Measurements from ENCODE around the gene RNASE2. TPM values are rescaled to one million over a fixed set of nuclear protein-coding genes. Genes with fewer than 3 reads are reported as not detected.
"Not testable (repeated sequence)": the region's sequence is repeated elsewhere in the genome, so short reads cannot be mapped to it uniquely, and the experiment has no call there.

RNASE2 gene
- not detected in 2 replicates for total RNA-seq

DNA sequence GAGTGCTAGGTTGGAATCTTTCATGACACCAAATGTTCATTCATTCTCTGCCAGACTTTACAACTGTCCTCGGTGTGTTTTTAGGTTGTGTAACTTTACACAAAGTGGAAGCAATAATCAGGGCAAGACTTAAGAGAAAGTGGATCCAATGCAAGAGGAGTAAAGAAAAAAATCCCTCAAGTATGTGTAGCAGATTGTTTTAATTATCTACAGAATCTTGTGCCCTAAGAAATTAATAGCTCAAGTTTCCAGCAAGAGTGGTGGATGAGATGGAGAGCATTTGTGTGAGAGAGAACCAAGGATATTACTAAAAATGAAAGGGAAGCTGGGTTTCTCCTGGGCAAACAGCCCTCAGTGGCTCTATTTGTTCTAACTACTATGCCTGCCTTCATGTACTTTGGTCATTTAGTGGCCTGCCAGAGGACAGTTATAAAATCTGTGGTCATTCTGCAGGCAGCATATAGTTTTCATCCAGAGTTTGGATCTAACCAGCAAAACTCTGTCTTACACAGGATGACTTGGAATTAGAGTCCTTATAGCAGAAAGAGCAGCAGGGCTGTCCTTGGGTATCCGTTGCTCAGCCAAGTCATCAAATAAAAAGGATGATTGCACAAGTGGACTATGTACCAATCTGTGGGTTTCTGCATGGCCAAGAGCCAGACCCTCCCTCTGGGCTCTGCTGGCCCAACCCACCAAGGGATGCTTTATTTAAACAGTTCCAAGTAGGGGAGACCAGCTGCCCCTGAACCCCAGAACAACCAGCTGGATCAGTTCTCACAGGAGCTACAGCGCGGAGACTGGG is at the start of gene RNASE2:
RNASE2 (plus strand) TSS at position 752 of the 802 bp plus-strand sequence. CDS start 285 bp downstream, outside the sequence.
- not testable (repeated sequence) for DNase-seq (ENCODE audit: extremely low read depth, low read depth, low spot score)

DNA sequence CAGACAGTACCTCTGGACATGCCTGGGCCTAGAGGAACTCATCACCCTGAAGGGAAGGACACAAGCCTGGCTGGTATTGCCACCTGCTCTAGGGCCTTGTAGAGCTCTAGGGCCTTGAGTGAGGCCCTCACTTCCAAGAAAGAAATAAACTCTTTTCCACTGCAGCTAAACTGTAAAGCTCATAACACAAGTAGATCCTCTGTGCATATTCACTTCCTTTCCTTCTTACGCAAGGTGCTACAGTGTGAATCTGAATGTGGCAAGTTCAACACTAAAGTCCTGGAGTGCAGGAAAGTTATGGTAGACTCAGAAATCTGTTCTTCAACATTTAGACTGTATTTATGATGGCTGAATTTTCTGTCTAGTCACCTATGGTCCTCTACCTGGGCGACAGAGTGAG is 49.6 kb upstream of the RNASE2 start:
- no peak for DNase-seq (ENCODE audit: extremely low read depth, low read depth, low spot score)

DNA sequence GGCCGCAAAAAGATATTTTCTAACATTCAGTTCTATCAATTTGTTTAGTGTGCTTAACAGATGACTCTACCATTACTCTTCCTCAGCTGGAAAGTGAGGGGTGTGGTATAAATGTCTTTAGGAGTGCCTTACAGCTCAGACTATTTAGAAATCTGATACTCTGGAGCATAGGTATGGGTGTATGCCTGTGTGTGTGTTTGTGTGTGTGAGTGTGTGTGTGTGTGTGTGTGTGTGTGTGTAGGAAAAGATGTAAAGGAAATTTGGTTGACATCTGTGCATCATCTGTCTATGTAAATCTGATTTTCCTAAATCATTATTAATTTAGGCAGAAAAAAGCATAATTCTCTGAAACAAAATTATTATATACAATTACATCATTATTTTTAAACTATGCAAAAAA is 48.1 kb upstream of the RNASE2 start:
- DNase-seq (ENCODE audit: extremely low read depth, low read depth, low spot score), result no peak

DNA sequence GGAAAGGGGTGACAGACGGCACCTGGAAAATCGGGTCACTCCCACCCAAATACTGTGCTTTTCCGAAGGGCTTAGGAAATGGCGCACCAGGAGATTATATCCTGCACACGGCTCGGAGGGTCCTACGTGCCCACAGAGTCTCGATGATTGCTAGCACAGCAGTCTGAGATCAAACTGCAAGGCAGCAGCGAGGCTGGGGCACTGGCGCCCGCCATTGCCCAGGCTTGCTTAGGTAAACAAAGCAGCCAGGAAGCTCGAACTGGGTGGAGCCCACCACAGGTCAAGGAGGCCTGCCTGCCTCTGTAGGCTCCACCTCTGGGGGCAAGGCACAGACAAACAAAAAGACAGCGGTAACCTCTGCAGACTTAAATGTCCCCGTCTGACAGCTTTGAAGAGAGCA is 44.5 kb upstream of the RNASE2 start:
- DNase-seq (ENCODE audit: extremely low read depth, low read depth, low spot score), result not testable (repeated sequence)

DNA sequence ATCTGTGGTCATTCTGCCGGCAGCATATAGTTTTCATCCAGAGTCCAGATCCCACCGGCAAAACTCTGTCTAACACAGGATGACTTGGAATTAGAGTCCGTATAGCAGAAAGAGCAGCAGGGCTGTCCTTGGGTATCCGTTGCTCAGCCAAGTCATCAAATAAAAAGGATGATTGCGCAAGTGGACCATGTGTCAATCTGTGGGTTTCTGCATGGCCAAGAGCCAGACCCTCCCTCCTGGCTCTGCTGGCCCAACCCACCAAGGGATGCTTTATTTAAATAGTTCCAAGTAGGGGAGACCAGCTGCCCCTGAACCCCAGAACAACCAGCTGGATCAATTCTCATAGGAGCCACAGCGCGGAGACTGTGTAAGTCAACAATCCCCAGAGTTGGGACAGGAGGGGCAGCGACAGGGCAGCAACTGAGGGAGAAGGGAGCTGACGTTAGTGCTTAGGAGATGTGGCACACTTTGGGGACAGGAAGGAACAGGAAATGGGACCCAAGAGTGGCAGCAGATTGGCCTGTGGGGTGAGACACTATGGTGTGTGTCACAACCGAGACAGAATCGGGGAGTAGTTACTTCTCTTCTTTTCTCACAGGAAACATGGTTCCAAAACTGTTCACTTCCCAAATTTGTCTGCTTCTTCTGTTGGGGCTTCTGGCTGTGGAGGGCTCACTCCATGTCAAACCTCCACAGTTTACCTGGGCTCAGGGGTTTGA is 36.1 kb upstream of the RNASE2 start:
- DNase-seq (ENCODE audit: extremely low read depth, low read depth, low spot score), result not testable (repeated sequence)

DNA sequence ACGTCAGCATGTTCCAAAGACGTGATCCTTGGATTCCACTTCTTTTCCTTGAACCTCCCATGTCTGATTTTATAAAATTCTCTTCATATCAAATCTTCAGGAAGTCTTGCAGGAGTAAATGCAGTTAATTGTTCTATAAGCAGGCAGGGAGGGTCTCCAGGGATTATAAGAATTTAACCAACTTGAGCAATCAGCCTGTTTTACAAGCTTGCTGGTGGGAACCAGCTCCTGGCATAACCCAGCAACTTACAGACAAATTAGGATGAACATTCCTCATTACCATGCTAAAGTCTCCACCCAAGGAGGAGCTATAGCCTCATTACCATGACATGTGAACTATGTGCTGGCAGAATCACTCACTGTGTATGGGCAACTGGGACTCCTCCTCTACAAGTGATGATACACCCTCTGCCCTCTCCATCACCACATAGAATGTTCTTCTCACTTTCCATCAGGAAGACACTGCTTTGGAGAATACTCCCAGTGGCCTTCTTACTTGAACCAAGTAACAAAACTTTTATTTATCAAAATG is 31.5 kb upstream of the RNASE2 start:
- DNase-seq (ENCODE audit: extremely low read depth, low read depth, low spot score), result not testable (repeated sequence)

DNA sequence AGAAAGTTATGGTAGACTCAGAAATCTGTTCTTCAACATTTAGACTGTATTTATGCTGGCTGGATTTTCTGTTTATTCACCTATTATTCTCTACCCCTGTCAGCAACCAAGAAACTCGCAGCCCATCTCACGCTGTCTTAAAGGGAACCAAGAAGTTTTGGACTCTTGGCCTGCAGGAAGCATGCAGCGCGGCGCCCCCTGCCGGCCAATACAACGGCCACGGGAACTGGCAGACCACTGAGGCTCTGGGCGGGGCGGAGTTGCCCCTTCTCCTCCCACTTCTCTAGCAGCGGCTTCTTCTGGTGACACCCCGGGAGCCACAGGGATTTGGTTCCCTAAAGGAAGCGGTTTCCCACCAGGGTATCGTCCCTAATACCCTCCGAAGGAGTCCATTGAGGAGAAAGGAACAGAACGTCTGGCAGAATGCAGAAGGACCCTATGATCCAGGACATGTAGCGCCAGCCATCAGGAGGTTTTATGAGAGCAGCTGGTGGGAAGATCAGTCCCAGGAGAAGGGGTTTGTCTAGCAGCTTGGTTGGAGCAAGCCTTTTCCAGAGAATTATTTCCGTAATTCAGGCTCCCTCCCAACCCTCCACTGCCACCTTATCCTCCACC is 21.0 kb upstream of the RNASE2 start:
- DNase-seq (ENCODE audit: extremely low read depth, low read depth, low spot score), result no peak

DNA sequence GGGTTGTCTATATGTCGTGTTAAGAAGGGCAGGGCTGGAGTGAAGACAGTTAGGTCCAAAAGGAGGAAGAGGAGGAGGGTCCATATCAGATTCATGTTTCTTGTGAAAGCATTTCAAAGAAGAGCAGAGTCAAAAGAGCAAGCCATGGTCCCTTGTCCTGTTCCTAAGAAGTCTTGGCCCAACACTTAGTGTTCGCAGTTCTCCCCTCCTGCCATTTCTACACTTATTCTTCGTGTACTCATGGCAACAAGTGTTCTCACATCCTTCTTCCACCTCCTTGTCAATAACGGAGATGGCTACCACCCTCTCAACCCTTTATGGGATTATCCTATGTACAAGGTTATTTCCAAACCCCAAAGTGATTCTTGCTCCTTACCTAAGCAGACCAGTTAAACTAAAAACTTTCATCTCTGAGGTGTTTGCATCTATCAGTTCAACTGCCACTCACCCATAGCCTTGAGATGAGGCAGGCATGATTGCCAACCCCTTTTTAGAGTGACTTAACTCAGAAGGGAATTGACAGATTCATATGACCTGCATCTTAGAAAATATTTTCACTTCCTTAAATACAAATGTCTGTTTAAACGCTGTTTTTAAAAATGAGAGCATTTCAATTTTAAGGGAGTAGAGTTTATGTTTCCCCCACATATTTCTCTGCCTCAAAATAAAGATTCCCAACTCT is 19.8 kb upstream of the RNASE2 start:
- DNase-seq (ENCODE audit: extremely low read depth, low read depth, low spot score), result no peak

DNA sequence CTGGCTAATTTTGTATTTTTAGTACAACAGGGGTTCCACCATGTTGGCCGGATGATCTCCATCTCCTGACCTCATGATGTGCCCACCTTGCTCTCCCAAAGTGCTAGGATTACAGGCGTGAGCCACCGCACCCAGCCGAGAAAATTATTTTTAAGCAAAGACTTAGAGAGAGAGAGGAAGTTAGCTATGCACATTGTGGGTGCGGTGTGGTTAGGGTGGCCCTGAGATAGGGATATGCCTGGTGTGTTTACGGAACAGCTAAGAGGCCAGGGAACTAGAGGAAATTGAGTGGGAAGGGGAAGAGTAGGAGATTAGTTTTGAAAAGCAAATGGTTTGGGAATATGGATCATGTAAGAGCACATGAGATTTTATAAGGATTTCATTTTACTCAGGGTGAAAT is 10.1 kb upstream of the RNASE2 start:
- DNase-seq (ENCODE audit: extremely low read depth, low read depth, low spot score), result not testable (repeated sequence)

DNA sequence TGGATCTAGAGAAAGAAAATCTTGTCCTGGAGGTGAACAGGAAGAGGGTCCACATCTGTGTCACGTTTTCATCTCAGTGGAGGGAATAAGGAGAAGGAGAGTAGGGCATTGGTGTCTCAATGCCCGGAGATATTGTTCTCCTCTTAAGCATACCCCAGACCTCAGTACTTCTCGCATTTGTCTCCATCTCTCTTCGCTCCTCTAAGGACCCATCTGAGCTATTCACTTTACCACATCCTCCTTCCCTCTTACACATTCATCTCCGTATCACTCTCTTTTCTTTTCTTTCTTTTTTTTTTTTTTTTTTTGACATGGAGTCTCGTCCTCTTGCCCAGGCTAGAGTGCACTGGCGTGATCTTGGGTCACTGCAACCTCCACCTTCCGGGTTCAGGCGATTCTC is 8.6 kb upstream of the RNASE2 start:
- not testable (repeated sequence) for DNase-seq (ENCODE audit: extremely low read depth, low read depth, low spot score)

DNA sequence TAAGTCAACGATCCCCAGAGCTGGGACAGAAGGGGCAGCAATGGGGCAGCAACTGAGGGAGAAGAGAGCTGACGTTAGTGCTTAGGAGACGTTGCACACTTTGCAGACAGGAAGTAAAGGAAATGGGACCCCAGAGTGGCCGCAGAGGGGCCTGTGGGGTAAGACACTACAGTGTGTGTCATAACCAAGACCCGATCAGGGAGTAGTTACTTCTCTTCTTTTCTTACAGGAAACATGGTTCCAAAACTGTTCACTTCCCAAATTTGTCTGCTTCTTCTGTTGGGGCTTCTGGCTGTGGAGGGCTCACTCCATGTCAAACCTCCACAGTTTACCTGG is 219 bp downstream of the RNASE2 start:
- DNase-seq (ENCODE audit: extremely low read depth, low read depth, low spot score), result not testable (repeated sequence)

DNA sequence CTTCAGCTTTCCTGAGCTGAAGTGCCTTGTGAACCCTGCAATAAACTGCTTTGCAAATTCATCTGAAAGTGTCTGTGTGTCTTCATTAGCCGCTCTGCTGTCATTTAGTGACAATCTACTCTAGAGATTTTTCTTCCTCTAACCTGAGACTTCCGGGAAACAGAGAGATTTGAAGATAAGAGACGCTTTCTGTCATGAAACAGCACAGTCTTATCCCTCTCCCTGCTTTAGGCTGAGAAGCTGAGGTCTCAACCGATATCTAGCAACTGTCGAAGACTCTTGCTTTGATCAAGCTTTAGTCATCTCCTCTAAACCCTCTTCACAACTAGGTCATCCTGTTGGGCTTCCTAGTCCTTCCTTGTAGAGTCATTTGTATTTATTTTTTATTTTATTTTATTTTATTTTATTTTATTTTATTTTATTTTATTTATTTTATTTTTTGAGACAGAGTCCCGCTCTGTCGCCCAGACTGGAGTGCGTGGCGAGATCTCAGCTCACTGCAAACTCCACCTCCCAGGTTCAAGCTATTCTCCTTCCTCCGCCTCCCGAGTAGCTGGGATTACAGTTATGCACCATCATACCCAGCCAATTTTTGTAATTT is 1.2 kb downstream of the RNASE2 start:
- no peak for DNase-seq (ENCODE audit: extremely low read depth, low read depth, low spot score)

DNA sequence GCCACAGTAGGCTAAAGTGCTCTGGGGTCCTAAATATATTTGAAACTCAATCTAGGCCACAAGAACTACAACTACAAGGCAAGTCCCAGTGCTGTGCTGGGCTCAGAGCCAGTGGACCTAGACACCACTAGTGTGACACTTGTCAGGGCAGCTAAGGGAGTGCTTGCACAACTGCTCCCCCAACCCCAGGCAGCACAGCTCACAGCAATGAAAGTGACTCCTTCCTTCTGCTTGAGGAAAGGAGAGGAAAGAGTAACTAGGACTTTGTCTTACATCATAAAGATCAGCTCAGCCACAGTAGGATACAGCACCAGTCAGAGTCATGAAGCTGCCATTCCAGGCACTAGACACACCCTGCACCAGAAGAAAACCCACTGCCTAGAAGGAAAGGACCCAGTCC is 3.7 kb downstream of the RNASE2 start:
- DNase-seq (ENCODE audit: extremely low read depth, low read depth, low spot score), result not testable (repeated sequence)

DNA sequence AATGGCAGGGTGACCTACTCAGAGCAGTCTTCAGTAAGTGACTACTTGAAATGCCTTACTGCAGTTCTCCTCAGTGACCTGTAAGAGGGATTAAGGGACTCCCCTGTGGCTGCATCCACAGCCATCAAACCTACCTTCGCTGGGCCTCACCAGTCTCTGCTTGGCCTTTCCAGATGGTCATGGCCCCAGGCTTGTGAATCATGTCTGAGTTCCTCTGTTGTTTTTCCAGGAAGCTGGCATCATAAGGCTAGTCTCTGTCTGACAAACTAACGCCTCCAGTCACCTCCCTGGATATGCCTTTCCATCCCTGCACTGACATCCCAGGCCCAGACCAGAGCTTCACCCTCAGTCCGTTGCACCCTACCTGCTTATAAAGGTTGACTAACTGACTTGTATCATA is 14.0 kb downstream of the RNASE2 start:
- DNase-seq (ENCODE audit: extremely low read depth, low read depth, low spot score), result no peak

DNA sequence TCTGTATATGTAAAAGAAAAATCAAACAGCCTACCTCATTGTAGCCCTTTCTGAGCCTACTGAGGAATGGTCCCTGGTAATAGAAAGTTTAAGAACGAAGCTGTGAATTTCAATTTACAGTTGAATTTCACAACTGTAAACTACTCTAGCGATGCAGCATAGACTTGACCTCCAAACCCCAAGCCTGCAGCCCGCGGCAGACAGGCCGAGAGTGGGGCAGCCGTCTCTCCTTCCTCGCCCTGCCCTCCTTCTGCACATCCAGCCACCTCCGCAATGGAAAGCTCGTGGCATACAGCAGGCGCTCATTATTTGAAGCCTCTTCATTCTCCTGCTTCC is 15.3 kb downstream of the RNASE2 start:
- no peak for DNase-seq (ENCODE audit: extremely low read depth, low read depth, low spot score)

DNA sequence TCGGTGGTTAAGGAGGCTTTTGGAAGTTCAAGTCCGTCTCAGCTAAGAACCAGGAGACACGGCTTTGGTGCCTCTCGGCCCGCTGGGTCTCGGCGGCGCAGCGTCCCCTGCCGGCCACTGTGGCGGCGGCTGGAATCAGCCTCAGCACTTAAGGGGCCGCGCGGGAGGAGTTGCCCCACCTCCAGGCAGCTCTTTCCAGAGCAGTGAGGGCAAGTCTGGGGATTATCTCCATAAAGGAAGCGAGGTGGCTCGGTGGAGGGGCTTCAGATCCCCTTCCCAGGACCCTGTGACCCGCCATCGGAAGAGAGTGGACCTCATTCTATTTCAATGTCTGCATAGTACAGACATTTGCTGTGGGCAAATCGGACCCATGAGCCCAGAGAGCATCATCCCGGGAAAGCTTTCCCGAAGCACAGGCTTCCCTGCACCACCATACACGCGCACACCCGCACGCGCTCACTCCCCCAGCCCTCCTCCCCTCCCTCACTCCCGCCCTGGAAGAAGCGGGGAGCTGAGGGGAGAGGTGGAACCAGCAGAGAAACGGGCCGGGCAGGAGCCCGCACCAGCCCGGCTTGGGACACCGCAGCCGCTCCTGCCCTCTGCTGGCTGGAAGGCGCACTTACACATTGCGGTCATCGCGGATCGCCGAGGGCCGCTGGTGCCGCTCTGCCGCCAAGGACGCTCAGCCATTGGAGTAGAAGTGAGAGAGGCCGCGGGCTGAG is 15.9 kb downstream of the RNASE2 start:
- DNase-seq (ENCODE audit: extremely low read depth, low read depth, low spot score), result no peak

DNA sequence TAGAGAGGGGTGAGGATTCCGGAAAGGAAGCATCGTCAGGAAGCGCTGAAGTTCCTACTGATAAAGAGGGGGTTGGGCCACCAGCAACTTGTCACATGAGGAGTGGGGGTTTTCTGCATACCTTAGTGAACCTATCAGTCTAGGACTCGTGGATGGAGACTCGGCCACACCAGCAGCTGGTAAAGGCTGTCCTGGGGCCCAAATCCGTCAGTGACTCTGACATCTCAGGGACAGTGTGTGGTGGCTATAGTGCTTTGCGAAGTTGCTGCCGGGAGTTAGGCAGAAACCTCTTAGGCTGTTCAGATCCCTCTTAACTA is 16.4 kb downstream of the RNASE2 start:
- DNase-seq (ENCODE audit: extremely low read depth, low read depth, low spot score), result no peak

DNA sequence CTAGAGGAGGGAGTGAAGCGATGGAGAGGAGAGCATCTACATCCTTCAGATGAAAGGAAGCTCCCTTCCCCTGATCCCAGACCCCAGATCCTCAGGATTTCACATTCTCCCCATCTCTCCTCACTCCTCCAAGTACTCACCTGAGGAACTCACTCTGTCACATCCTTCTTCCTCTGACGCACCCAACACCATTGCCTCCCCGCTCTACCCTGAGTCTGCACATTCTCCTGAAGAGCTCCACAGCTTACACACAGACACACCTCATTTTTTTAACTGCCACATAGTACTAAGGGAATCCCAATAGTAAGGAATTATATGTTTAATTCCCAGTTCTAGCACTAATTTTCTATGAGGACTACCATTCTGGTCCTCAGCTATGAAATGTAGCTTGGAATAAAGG is 18.2 kb downstream of the RNASE2 start:
- no peak for DNase-seq (ENCODE audit: extremely low read depth, low read depth, low spot score)

DNA sequence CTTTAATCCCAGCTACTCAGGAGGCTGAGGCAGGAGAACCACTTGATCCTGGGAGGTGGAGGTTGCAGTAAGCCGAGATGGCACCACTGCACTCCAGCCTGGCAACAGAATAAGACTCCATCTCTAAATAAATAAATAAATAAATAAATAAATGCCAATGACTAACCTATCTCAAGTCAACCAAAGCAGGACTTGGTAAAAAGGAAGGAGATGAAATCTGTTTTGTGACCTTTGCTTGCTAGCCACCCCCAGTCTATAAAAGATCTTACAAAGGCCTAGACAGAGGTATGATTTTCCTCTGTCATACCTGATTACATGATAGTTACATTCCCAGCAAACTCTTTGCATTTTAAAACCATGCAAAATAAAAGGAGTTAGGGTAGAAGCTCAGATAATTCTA is 21.0 kb downstream of the RNASE2 start:
- no peak for DNase-seq (ENCODE audit: extremely low read depth, low read depth, low spot score)

DNA sequence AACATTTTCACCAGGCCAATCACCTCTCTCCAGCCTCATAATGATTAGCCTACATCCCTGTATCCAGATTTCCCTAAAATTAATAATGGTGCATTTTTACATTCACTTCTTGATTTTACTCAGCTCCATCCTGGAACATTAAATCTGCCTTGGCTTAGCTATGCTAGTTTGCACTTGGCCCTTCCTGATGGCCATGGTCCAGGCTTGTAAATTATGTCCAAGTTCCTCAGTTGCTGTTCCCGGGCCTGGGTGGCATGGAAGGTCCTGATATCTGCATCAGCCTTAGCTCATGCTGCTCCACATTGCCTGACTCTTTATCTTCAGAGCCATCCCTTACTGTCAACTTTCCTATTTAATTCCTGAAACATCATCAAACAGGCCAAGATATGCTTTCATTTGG is 23.4 kb downstream of the RNASE2 start:
- DNase-seq (ENCODE audit: extremely low read depth, low read depth, low spot score), result no peak
